Prostate gland (tissue), 2 donors: ENCODE data around the gene EPX.

Source experiments
- POLR2A ChIP-seq: fragments of 450-650 bp; IDR thresholded peaks from one replicate; pipeline ENCODE4 v1.6.1; 2016; ENCODE audit warnings: antibody characterized with exemption, mild to moderate bottlenecking
- POLR2AphosphoS5 ChIP-seq: sonication (generic); formaldehyde crosslinking; IDR thresholded peaks from one replicate; pipeline ENCODE4 v1.6.1; 2017; ENCODE audit warnings: antibody characterized with exemption
- TF ChIP-seq, protein P1 (sequence below), 4 experiments: fragments of 200-600 bp in 2 of 4; fragments of 450-650 bp in 2 of 4; sonication (generic) in 2 of 4; IDR thresholded peaks; 1 replicate in 3 of 4; 2 replicates in 1 of 4; pipeline ENCODE4 v1.5.1; 2016 to 2019; ENCODE audit warnings: antibody characterized with exemption in 4 of 4, mild to moderate bottlenecking in 2 of 4, moderate library complexity in 2 of 4

DNA sequence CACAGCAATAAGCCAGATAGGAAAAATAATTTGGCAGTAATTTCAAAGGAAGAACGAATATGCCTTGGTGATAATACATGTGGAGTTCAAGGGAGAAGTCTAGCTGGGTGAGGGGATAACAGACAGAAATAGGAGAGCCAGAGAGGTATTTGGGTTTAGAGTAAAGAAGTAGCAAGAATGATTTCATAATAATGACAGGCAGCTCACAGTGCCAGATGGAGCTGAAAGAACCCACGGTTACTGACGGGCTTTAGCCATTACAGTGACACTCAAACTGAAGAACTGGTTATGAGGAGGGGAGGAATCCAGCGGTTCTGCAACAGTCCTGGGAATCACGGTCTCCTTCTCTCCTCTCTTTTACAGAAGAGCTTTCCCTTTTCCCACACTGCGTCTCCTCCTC, 42.1 kb upstream of the EPX start:
- TF ChIP-seq POLR2A (no peak), POLR2AphosphoS5 (no peak)
- TF ChIP-seq, protein P1, sequence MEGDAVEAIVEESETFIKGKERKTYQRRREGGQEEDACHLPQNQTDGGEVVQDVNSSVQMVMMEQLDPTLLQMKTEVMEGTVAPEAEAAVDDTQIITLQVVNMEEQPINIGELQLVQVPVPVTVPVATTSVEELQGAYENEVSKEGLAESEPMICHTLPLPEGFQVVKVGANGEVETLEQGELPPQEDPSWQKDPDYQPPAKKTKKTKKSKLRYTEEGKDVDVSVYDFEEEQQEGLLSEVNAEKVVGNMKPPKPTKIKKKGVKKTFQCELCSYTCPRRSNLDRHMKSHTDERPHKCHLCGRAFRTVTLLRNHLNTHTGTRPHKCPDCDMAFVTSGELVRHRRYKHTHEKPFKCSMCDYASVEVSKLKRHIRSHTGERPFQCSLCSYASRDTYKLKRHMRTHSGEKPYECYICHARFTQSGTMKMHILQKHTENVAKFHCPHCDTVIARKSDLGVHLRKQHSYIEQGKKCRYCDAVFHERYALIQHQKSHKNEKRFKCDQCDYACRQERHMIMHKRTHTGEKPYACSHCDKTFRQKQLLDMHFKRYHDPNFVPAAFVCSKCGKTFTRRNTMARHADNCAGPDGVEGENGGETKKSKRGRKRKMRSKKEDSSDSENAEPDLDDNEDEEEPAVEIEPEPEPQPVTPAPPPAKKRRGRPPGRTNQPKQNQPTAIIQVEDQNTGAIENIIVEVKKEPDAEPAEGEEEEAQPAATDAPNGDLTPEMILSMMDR (IDR thresholded peaks at IDR 0.05) = no peak
